ENCODE measurements around the gene SPATA9. TPM values are rescaled to one million over a fixed set of nuclear protein-coding genes. Genes with fewer than 3 reads are reported as not detected.
"Not testable (repeated sequence)": the region's sequence is repeated elsewhere in the genome, so short reads cannot be mapped to it uniquely, and the experiment has no call there.

The SPATA9 gene
- total RNA-seq, 1 donor from 2014 or later, result 0.67 TPM

DNA sequence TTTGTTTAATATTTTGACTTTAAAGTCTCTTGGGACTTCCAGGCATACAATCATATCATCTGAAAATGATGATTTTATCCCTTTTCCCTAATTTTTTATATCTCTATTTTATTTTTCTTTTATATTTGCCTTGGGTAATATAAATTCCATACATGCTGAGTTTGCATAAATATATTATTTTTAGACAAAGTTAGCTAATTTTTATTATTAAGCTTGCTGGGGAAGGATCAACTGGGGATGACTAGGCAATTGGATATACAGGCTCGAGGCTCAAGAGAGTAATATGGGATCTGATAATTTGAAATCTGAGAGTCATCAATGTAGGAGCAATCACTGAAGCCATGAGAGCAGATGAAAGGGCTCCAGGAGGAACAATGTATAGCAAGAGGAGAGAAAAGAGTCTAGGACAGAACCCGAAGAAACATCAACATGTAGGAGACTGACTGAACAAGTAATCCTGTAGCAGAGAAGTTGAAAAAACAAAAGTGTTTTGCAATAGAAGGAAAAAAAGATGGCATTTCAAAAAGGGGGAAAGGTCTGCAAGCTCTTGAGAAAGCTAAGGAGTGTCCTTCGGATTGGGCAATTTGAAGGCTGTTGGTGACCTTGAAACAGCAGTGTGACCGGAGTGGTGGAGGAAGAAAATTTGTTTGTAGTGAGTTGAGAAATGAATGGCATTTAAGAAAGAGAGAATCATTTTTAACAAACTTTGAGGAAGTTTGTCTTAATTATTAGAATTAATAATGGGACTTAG lies 31.3 kb upstream of the SPATA9 start:
- no peak for DNase-seq (ENCODE audit: low spot score)
- TF ChIP-seq, protein P1, sequence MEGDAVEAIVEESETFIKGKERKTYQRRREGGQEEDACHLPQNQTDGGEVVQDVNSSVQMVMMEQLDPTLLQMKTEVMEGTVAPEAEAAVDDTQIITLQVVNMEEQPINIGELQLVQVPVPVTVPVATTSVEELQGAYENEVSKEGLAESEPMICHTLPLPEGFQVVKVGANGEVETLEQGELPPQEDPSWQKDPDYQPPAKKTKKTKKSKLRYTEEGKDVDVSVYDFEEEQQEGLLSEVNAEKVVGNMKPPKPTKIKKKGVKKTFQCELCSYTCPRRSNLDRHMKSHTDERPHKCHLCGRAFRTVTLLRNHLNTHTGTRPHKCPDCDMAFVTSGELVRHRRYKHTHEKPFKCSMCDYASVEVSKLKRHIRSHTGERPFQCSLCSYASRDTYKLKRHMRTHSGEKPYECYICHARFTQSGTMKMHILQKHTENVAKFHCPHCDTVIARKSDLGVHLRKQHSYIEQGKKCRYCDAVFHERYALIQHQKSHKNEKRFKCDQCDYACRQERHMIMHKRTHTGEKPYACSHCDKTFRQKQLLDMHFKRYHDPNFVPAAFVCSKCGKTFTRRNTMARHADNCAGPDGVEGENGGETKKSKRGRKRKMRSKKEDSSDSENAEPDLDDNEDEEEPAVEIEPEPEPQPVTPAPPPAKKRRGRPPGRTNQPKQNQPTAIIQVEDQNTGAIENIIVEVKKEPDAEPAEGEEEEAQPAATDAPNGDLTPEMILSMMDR (IDR thresholded peaks at IDR 0.05), result no peak
- H3K27me3 Mint-ChIP-seq (ENCODE audit: low read depth), result no peaks in the 10 kb centered on the region
- H3K36me3 Mint-ChIP-seq (ENCODE audit: low read depth), result peaks cover 4% of the 10 kb centered on the region
- H3K4me1 Mint-ChIP-seq (ENCODE audit: low read depth), result peaks cover 24% of the 10 kb centered on the region
- H3K4me3 Mint-ChIP-seq (ENCODE audit: unreplicated experiment), result no peak overlapping the region
- H3K27ac Mint-ChIP-seq (ENCODE audit: unreplicated experiment), result no peak overlapping the region
- H3K9me3 Mint-ChIP-seq (ENCODE audit: low read depth), result no peaks in the 10 kb centered on the region

DNA sequence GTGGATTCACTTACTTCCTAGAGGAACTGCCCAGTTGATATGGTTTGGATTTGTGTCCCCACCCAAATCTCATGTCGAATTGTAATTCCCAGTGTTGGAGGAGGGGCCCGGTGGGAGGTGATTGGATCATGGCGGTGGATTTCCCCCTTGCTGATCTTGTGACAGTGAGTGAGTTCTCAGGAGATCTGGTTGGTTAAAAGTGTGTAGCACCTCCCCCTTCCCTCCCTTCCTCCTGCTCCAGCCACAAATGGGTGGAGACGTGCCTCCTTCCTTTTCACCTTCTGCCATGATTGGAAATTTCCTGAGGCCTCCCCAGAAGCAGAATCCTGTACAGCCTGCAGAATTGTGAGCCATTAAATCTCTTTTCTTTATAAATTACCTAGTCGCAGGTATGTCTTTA lies 30.5 kb upstream of the SPATA9 start:
- not testable (repeated sequence) for H3K9me3 Mint-ChIP-seq (ENCODE audit: low read depth); DNase-seq (ENCODE audit: low spot score); H3K36me3 Mint-ChIP-seq (ENCODE audit: low read depth); H3K4me3 Mint-ChIP-seq (ENCODE audit: unreplicated experiment); H3K27me3 Mint-ChIP-seq (ENCODE audit: low read depth); H3K27ac Mint-ChIP-seq (ENCODE audit: unreplicated experiment)
- peaks cover 24% of the 10 kb centered on the region for H3K4me1 Mint-ChIP-seq (ENCODE audit: low read depth)

DNA sequence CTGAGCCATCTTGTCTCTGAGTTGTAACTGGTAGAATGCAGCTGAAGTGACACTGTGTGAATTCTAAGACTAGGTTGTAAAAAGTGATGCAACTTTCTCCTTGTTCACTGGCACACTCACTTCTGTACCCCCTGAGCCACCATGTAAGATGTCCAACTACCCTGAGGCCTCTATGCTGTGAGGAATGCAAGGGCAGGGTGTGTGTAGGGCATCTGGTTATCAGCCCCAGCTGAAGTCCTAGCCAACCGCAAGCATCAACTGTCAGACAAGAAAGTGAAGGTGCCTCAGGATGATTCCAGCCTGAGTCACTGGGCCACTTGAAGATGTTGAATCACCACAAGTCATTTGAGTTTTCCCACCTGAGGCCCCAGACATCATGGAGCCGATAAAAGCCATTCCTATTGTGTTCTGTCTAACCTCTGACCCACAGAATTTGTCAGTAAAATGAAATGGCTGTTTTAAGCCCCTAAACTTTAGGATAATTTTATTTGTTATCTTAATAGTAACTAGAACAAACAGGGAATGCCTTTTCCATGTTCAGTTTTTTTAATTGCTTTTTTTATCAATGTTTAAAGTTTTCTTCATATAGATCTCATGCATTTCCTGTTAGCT lies 29.7 kb upstream of the SPATA9 start:
- Mint-ChIP-seq H3K4me3 (ENCODE audit: unreplicated experiment) (no peak overlapping the region), H3K27me3 (ENCODE audit: low read depth) (no peaks in the 10 kb centered on the region), H3K4me1 (ENCODE audit: low read depth) (peaks cover 24% of the 10 kb centered on the region), H3K27ac (ENCODE audit: unreplicated experiment) (peak overlapping the region; percentile 71), H3K9me3 (ENCODE audit: low read depth) (no peaks in the 10 kb centered on the region), H3K36me3 (ENCODE audit: low read depth) (peaks cover 6% of the 10 kb centered on the region)
- no peak for DNase-seq (ENCODE audit: low spot score)
- TF ChIP-seq, protein P1 (IDR thresholded peaks at IDR 0.05), result no peak

DNA sequence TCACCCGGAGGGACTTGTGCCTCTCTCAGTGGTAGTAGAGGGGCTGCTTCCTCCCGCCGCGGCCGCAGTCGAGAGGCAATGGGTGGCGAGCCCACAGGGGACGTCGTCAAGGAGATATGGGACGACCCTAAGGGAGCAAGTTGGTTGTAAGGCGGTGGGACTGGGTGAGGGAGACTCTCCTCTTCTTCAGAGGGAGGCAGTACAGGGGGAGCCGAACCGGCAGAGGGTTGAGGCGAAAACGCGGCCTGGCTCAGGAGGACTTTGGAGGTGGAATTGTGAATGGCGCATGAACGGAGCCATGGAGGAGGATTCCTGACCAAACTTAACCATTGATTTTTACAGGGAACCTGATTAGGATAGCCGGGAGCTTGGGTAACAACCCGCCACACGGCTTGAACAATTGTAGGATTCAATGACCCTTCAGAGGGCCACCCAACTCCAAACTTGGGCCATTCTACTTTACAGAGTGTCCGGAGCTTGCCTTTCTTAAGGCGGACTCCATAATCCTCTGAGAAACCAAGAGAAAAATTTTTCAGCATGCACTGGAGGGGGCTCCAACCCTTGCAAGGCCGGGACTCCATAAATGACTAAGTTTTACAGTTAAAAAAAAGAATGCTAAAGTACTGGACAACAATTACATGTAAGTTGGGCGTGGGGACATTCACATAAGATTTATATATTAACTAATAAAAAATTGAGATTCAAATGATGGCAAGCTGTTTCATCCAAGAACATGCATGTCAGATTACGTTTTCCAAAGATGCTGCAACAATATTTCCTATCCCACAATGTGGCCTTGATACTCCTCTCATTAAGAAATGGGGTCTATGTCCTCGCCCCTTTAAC lies 28.9 kb upstream of the SPATA9 start:
- peaks cover 6% of the 10 kb centered on the region for H3K36me3 Mint-ChIP-seq (ENCODE audit: low read depth)
- H3K27me3 Mint-ChIP-seq (ENCODE audit: low read depth), result no peaks in the 10 kb centered on the region
- H3K9me3 Mint-ChIP-seq (ENCODE audit: low read depth), result no peaks in the 10 kb centered on the region
- H3K4me3 Mint-ChIP-seq (ENCODE audit: unreplicated experiment), result no peak overlapping the region
- DNase-seq (ENCODE audit: low spot score), result no peak
- H3K4me1 Mint-ChIP-seq (ENCODE audit: low read depth), result peaks cover 24% of the 10 kb centered on the region
- H3K27ac Mint-ChIP-seq (ENCODE audit: unreplicated experiment), result peak overlapping the region; percentile 32
- TF ChIP-seq, protein P1 (IDR thresholded peaks at IDR 0.05), result no peak

DNA sequence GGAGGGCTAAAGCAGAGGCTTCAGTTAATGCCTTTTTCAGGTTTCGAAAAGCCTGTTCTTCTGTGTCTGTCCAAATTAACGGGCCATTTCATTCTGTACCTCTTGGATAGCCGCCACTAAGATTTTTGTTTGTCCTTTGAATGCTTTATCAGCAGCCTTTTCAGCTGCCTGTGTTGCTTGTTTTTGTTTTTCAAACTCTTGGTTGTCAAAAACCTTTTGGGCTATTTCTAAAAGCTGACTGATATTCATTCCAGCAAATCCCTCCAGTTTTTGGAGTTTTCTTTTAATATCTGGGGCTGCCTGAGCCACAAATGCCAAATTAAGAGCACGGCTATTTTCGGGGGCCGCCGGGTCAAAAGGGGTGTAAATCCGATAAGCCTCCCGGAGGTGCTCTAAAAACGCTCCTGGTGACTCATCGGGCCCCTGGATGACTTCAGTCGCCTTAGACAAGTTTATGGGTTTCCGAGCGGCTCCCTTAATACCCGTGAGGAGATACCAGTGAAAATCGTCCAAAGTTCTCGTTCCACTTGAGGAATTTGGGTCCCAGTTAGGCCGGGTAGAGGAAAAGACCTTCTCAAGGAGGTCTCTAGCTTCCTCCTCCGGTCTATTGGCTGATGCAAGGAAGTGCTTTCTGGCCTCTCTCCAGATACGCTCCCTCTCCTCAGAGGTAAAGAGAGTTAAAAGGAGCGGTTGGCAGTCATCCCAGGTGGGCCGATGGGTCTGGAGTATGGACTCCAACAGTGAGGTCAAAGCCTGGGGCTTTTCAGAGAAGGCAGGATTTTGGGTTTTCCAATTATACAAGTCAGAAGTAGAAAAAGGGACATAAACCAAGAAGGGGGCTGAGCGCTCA lies 28.1 kb upstream of the SPATA9 start:
- H3K27me3 Mint-ChIP-seq (ENCODE audit: low read depth); H3K9me3 Mint-ChIP-seq (ENCODE audit: low read depth); H3K27ac Mint-ChIP-seq (ENCODE audit: unreplicated experiment); H3K4me3 Mint-ChIP-seq (ENCODE audit: unreplicated experiment); DNase-seq (ENCODE audit: low spot score); H3K36me3 Mint-ChIP-seq (ENCODE audit: low read depth): not testable (repeated sequence)
- peaks cover 24% of the 10 kb centered on the region for H3K4me1 Mint-ChIP-seq (ENCODE audit: low read depth)

Data from chondrocyte (in vitro differentiated cells).